Esophagus squamous epithelium (tissue), 5 donors: ENCODE measurements around the gene WBP2NL. TPM values are rescaled to one million over a fixed set of nuclear protein-coding genes. Genes with fewer than 3 reads are reported as not detected.

ENCODE experiments used
- DNase-seq: peaks from one replicate; lab custom pipeline; 2025; lab: John Stamatoyannopoulos, UW
- H3K27ac ChIP-seq, 4 donors: fragments of 200-600 bp; sonication (generic); one replicate each; pipeline ENCODE4 v1.5.1; 2016 to 2019; ENCODE audit warnings: mild to moderate bottlenecking in 1 of 4
- H3K27me3 ChIP-seq, 4 donors: fragments of 200-600 bp; sonication (generic); 1 replicate in 3 of 4; 2 replicates in 1 of 4; pipeline versions ENCODE4 v1.5.1 to v1.6.0; 2017 to 2021; ENCODE audit warnings: antibody characterized with exemption in 1 of 4
- H3K36me3 ChIP-seq, 3 donors: fragments of 200-600 bp; sonication (generic); one replicate each; pipeline ENCODE4 v1.5.1; 2016 to 2019
- H3K4me1 ChIP-seq, 3 donors: fragments of 200-600 bp; sonication (generic); one replicate each; pipeline ENCODE4 v1.5.1; 2017 to 2019
- H3K4me3 ChIP-seq, 4 donors: fragments of 200-600 bp; sonication (generic); 1 replicate in 3 of 4; 2 replicates in 1 of 4; pipeline ENCODE4 v1.5.1; 2016 to 2019; ENCODE audit warnings: mild to moderate bottlenecking in 2 of 4, moderate library complexity in 1 of 4
- H3K9me3 ChIP-seq, 3 donors: fragments of 200-600 bp; sonication (generic); one replicate each; pipeline ENCODE4 v1.5.1; 2016 to 2019
- POLR2A ChIP-seq, 4 donors: fragments of 450-650 bp; IDR thresholded peaks; one replicate each; pipeline ENCODE4 v1.6.1; 2017; ENCODE audit warnings: antibody characterized with exemption in 4 of 4, mild to moderate bottlenecking in 4 of 4, moderate library complexity in 3 of 4
- WGBS, 2 donors: methylation state at CpG; one replicate each; pipeline ENCODE4 v1.1.5; 2018; 5-methylcytosine and 5-hydroxymethylcytosine counted together
- intact Hi-C: fragments of 100-400 bp; cut with DNase I; formaldehyde crosslinking; loops from one replicate; pipeline ENCODE4 v1.15.0; 2022
- total RNA-seq, 4 donors: library from RNA; depleted of rRNA; stranded (reverse); fragments of >200 nt; gene quantifications; one replicate each; pipeline ENCODE4 v1.1.0, GENCODE V29; 2016
- TF ChIP-seq, protein P1 (sequence below), 6 experiments: fragments of 450-650 bp in 4 of 6; fragments of 200-600 bp in 2 of 6; sonication (generic) in 2 of 6; IDR thresholded peaks; one replicate each; pipeline ENCODE4 v1.5.1; 2016 to 2019; ENCODE audit warnings: antibody characterized with exemption in 6 of 6, mild to moderate bottlenecking in 4 of 6, moderate library complexity in 4 of 6
- donor health status: DM: yes; HTN: yes; CAD: no.

The WBP2NL gene
- total RNA-seq, 4 donors from 2014 or later: 0.08 to 0.95 TPM; not detected in 2

DNA sequence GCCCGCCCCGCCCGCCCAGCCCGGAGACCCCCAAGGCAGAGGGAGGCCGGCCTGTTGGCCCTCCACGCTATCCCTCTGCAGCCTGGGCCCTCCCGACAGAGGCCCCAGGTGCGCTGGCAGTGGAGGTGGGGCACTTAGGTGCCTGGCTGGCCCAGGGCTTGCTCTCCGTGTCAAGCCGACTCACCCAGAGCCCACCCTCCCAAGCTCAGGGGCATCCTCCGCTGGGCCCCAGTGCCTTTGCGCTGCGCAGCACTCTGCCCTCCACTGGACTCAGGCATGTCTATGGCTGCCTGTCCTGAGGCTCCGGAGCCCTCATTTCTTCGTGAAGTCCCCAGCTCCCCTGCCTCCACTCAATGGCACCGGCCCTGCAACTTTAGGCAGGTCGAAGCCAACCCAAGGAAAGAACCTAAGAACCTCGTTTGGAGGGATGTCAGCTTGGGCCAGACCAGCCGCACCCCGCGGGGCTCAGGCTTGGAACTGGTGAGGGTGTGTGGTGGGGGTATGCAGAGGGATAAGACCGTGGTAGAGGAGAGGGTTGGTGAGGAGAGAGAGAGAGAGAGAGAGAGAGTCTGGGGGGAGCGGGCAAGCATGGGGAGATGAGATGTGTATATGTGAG lies 40.5 kb upstream of the WBP2NL start:
- H3K27ac ChIP-seq: no peak overlapping the region
- no peaks in the 10 kb centered on the region for H3K27me3 ChIP-seq
- no peaks in the 10 kb centered on the region for H3K9me3 ChIP-seq
- intact Hi-C loops: loop anchor here (10.0 kb wide), 1 partner anchor 497 kb away; no protein-coding TSS in a partner anchor
- no peaks in the 10 kb centered on the region for H3K36me3 ChIP-seq
- 50 to 65% methylated on average over 2 to 11 of the region's 23 CpGs for WGBS, 2 donors
- TF ChIP-seq, protein P1, sequence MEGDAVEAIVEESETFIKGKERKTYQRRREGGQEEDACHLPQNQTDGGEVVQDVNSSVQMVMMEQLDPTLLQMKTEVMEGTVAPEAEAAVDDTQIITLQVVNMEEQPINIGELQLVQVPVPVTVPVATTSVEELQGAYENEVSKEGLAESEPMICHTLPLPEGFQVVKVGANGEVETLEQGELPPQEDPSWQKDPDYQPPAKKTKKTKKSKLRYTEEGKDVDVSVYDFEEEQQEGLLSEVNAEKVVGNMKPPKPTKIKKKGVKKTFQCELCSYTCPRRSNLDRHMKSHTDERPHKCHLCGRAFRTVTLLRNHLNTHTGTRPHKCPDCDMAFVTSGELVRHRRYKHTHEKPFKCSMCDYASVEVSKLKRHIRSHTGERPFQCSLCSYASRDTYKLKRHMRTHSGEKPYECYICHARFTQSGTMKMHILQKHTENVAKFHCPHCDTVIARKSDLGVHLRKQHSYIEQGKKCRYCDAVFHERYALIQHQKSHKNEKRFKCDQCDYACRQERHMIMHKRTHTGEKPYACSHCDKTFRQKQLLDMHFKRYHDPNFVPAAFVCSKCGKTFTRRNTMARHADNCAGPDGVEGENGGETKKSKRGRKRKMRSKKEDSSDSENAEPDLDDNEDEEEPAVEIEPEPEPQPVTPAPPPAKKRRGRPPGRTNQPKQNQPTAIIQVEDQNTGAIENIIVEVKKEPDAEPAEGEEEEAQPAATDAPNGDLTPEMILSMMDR (IDR thresholded peaks at IDR 0.05): no peak
- TF ChIP-seq POLR2A (IDR thresholded peaks at IDR 0.05): no peak
- no peak for DNase-seq
- H3K4me1 ChIP-seq: peaks cover 6 to 10% (median 8%) of the 10 kb centered on the region in 3 donors
- H3K4me3 ChIP-seq: peak overlapping the region in 3 of 4 donors; percentile 30 to 57 (median 30)

DNA sequence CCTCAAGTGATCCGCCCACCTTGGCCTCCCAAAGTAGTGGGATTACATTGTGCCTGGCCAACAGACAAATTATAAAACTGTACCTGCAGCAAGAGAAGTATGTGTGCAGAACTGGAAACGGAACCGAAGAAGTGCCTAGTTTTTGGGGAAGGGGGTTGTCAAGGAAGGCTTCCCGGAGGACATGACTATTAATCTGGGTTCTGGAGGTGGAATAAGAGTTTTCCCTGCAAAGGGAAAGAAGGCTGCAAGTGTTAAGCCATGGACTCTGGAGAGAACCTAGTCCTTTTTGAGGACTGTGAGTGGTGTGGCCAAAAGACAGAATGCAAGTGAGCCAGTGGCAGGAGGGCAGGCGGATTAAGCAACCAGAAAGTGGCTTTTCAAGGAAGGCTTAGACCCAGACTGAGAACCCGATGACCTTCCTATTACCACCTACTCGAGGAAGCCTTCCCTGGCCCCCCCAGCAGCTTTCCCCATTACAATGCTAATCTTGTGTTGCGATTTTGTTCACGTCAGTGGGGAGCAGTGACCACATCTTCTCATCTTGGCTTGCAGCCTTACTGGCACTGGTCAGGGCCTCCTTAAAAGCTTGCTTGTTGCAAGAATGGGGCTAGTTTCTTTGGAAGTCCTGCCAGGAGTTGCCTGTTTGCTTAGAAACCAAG lies 35.0 kb upstream of the WBP2NL start:
- TF ChIP-seq POLR2A (IDR thresholded peaks at IDR 0.05): no peak
- TF ChIP-seq, protein P1 (IDR thresholded peaks at IDR 0.05): no peak
- H3K36me3 ChIP-seq: no peaks in the 10 kb centered on the region
- H3K9me3 ChIP-seq: no peaks in the 10 kb centered on the region
- intact Hi-C loops: no loop called here
- 67 to 73% methylated on average over 7 to 9 of the region's 9 CpGs for WGBS, 2 donors
- H3K27ac ChIP-seq: no peak overlapping the region
- no peak for DNase-seq
- H3K27me3 ChIP-seq: no peaks in the 10 kb centered on the region
- H3K4me3 ChIP-seq: no peak overlapping the region
- H3K4me1 ChIP-seq: no peaks in the 10 kb centered on the region

DNA sequence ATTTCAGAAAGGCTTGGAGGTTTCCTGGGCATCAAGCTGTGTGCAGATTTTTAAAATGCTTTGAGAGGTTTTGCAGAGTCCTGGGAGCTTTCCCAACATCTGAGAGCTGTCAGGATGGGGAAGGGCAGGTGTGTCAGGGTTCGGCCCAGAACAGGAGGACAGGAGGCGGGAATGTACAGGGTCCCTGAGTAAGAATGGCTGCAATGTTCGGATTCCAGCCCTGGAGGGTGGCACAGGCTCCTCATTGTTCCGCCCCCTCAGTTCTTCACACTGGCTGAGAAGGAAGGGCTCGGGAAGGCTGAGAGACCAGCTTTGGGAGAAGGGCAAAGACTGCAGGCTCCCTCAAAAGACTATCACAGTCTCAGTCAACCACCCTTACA lies 34.5 kb upstream of the WBP2NL start:
- Histone ChIP-seq H3K36me3 (no peaks in the 10 kb centered on the region), H3K9me3 (no peaks in the 10 kb centered on the region), H3K4me3 (no peak overlapping the region), H3K4me1 (no peaks in the 10 kb centered on the region), H3K27me3 (peaks cover 0 to 2% (median 0%) of the 10 kb centered on the region in 4 donors), H3K27ac (no peak overlapping the region)
- DNase-seq: no peak
- no peak for TF ChIP-seq POLR2A (IDR thresholded peaks at IDR 0.05)
- TF ChIP-seq, protein P1 (IDR thresholded peaks at IDR 0.05): no peak
- 43 to 60% methylated on average over 3 to 4 of the region's 5 CpGs for WGBS, 2 donors
- intact Hi-C loops: no loop called here

DNA sequence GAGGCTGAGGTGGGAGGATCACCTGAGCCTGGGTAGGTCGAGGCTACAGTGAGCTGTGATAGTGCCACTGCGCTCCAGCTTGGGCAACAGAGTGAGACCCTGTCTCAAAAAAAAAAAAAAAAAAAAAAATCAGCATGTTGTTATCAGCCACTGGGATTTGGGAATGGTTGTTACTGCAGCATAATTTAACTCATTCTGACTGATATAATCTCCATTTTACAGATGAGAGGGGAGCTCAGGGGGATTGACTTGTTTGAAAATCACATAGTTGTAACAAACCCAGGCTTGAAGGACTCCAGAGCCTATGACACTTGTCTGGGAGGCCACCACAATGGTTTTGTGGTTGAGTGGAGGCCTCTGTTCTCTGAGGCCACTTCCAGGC lies 32.4 kb upstream of the WBP2NL start:
- Histone ChIP-seq H3K9me3 (no peaks in the 10 kb centered on the region), H3K27me3 (peaks cover 0 to 17% (median 0%) of the 10 kb centered on the region in 4 donors), H3K4me1 (peaks cover 0 to 4% (median 0%) of the 10 kb centered on the region in 3 donors), H3K36me3 (no peaks in the 10 kb centered on the region), H3K27ac (no peak overlapping the region), H3K4me3 (no peak overlapping the region)
- intact Hi-C loops: no loop called here
- DNase-seq: no peak
- TF ChIP-seq, protein P1 (IDR thresholded peaks at IDR 0.05): no peak
- TF ChIP-seq POLR2A (IDR thresholded peaks at IDR 0.05): no peak
- WGBS, 2 donors: 88 to 89% methylated on average over 2 of the region's 2 CpGs

DNA sequence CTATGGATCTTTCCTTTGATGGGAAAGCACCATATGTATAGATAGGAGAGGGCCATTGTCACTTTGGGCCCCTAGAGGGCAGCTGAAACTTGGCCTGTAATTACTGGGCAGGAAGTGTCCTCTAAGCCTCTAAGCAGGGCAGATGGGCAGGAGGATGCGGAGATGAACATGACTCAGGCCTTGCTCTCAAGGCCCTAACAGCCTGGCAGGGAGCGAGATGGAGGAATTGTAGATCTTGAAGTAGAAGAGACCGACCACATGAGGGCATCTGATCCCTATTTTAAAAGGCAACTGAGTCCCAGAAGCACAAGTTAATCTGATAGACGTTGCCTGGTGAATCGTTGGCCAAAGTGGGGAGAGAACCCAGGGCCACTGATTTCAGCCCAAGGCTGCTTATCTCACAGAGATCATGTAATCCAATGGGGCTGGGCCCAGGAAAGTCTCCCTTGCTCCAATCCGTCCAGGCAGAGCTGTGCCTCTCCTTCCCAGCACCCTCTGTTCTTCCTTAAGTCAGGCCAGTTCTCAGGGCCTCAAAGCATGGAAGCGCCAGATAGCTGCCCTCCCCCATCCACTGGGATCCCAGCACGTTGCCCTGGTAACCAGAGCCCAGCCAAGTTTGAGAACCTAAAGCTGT lies 31.9 kb upstream of the WBP2NL start:
- intact Hi-C loops: no loop called here
- WGBS, 2 donors: 19 to 34% methylated on average over 6 to 8 of the region's 8 CpGs

More for the DNA sequence above, 31.9 kb upstream of the WBP2NL start:
- Histone ChIP-seq H3K4me3 (no peak overlapping the region), H3K36me3 (no peaks in the 10 kb centered on the region), H3K4me1 (peaks cover 0 to 4% (median 0%) of the 10 kb centered on the region in 3 donors), H3K27ac (no peak overlapping the region), H3K9me3 (no peaks in the 10 kb centered on the region), H3K27me3 (peaks cover 0 to 22% (median 0%) of the 10 kb centered on the region in 4 donors)
- DNase-seq: no peak
- TF ChIP-seq POLR2A (IDR thresholded peaks at IDR 0.05): no peak
- TF ChIP-seq, protein P1 (IDR thresholded peaks at IDR 0.05): peak in 3 of 6 experiments; percentile 25 to 53 (median 34)
